SK-N-SH (cell line): ENCODE measurements around the gene DLG2. TPM values are rescaled to one million over a fixed set of nuclear protein-coding genes. Genes with fewer than 3 reads are reported as not detected.

ENCODE experiments used
- CTCF ChIA-PET: fragments of 300-600, 350-600 bp; formaldehyde crosslinking; extraction: SDS; loops from one replicate; lab custom pipeline; 2021; lab: Yijun Ruan, JAX
- POLR2A ChIA-PET: fragments of 350-600 bp; sonication (Branson Sonifier 250); formaldehyde crosslinking; extraction: SDS; loops from one replicate; lab custom pipeline; 2020; ENCODE audit warnings: antibody characterized with exemption, inconsistent platforms; lab: Yijun Ruan, JAX
- DNase-seq: peaks from one replicate; pipeline ENCODE4 v3.0.0; 2012
- H2AFZ ChIP-seq: fragments of 200-600 bp; sonication (generic); 2 replicates; pipeline ENCODE4 v1.8.1; 2016; ENCODE audit warnings: antibody characterized with exemption, mild to moderate bottlenecking, low read depth
- H3F3A ChIP-seq: fragments of 200-600 bp; sonication (generic); replicated peaks from 2 replicates; pipeline ENCODE3; 2016; ENCODE audit warnings: antibody characterized with exemption, mild to moderate bottlenecking; ENCODE audit not compliant: insufficient read depth
- H3K27ac ChIP-seq, 2 experiments: fragments of 200-500 bp in 1 of 2; fragments of 200-600 bp in 1 of 2; sonication (Bioruptor generic) in 1 of 2; sonication (generic), shearing (Covaris generic) in 1 of 2; 2 replicates each; pipeline versions ENCODE4 v1.5.1 to v1.6.1; 2014 to 2016; ENCODE audit warnings: low read depth in 2 of 2, inconsistent platforms in 1 of 2, low read length in 1 of 2, mild to moderate bottlenecking in 1 of 2, mixed read lengths in 1 of 2
- H3K27me3 ChIP-seq: fragments of 200-600 bp; sonication (generic), shearing (Covaris generic); 2 replicates; pipeline ENCODE4 v1.6.1; 2016; ENCODE audit warnings: mixed run types; ENCODE audit not compliant: insufficient read depth
- H3K36me3 ChIP-seq, 2 experiments: fragments of 200-500 bp in 1 of 2; fragments of 200-600 bp in 1 of 2; sonication (Bioruptor generic) in 1 of 2; sonication (generic) in 1 of 2; replicated peaks in 1 of 2; 2 replicates each; pipeline versions ENCODE3 to v1.5.1; 2014 to 2016; ENCODE audit warnings: low read length in 1 of 2, mild to moderate bottlenecking in 1 of 2; ENCODE audit not compliant: insufficient read depth in 2 of 2, control insufficient read depth in 1 of 2
- H3K4me1 ChIP-seq, 2 experiments: fragments of 200-500 bp in 1 of 2; fragments of 200-600 bp in 1 of 2; sonication (Bioruptor generic) in 1 of 2; sonication (generic), shearing (Covaris generic) in 1 of 2; 2 replicates each; pipeline versions ENCODE4 v1.5.1 to v1.6.1; 2014 to 2016; ENCODE audit warnings: low read depth in 1 of 2, low read length in 1 of 2, mixed run types in 1 of 2; ENCODE audit not compliant: insufficient read depth in 2 of 2, control insufficient read depth in 1 of 2
- H3K4me2 ChIP-seq: fragments of 200-600 bp; sonication (generic), shearing (Covaris generic); 2 replicates; pipeline ENCODE4 v1.6.1; 2017; ENCODE audit warnings: mixed run types
- H3K4me3 ChIP-seq, 2 experiments: fragments of 200-500 bp in 1 of 2; fragments of 200-600 bp in 1 of 2; sonication (Bioruptor generic) in 1 of 2; sonication (generic), shearing (Covaris generic) in 1 of 2; 2 replicates each; pipeline versions ENCODE4 v1.5.1 to v1.8.1; 2014 to 2016; ENCODE audit warnings: low read depth in 2 of 2, inconsistent platforms in 1 of 2, low read length in 1 of 2, mild to moderate bottlenecking in 1 of 2, mixed read lengths in 1 of 2, moderate library complexity in 1 of 2
- H3K79me2 ChIP-seq: fragments of 200-600 bp; sonication (generic); 2 replicates; pipeline ENCODE4 v1.8.1; 2017; ENCODE audit warnings: mild to moderate bottlenecking; ENCODE audit not compliant: insufficient read depth
- H3K9ac ChIP-seq: fragments of 200-600 bp; sonication (generic); 2 replicates; pipeline ENCODE4 v1.6.1; 2017; ENCODE audit warnings: mixed run types
- H3K9me2 ChIP-seq: fragments of 200-600 bp; sonication (generic); 2 replicates; pipeline ENCODE4 v1.6.1; 2017; ENCODE audit warnings: mixed run types
- H3K9me3 ChIP-seq: fragments of 200-600 bp; sonication (generic); 2 replicates; pipeline ENCODE4 v1.6.1; 2017; ENCODE audit warnings: mixed run types, mild to moderate bottlenecking, moderate library complexity
- H4K20me1 ChIP-seq: fragments of 200-600 bp; sonication (generic); 2 replicates; pipeline ENCODE4 v1.6.1; 2017; ENCODE audit warnings: mild to moderate bottlenecking, mixed run types; ENCODE audit not compliant: insufficient read depth
- ELF1 ChIP-seq: IDR thresholded peaks from 2 replicates; pipeline ENCODE4 v1.4.0; 2012
- EP300 ChIP-seq, 2 experiments: IDR thresholded peaks; 2 replicates each; pipeline versions ENCODE4 v1.4.0 to v1.6.1; 2012; ENCODE audit warnings: borderline replicate concordance in 1 of 2, low read depth in 1 of 2, low read length in 1 of 2
- FOSL2 ChIP-seq: IDR thresholded peaks from 2 replicates; pipeline ENCODE4 v1.4.0; 2012; ENCODE audit warnings: low read depth, mild to moderate bottlenecking, moderate library complexity, borderline replicate concordance
- FOXJ3 ChIP-seq: sonication (generic); formaldehyde crosslinking; IDR thresholded peaks from 2 replicates; pipeline ENCODE4 v1.5.1; 2020; ENCODE audit warnings: mild to moderate bottlenecking, missing genetic modification reagents
- FOXM1 ChIP-seq: IDR thresholded peaks from 2 replicates; pipeline ENCODE4 v1.4.0; 2012; ENCODE audit warnings: low read depth, mild to moderate bottlenecking
- GABPA ChIP-seq: IDR thresholded peaks from 2 replicates; pipeline ENCODE4 v1.4.0; 2012; ENCODE audit warnings: low read depth, mild to moderate bottlenecking
- GATA2 ChIP-seq: sonication (generic); formaldehyde crosslinking; IDR thresholded peaks from 2 replicates; pipeline ENCODE4 v1.5.0; 2020; ENCODE audit warnings: mild to moderate bottlenecking, missing genetic modification reagents
- MAX ChIP-seq: IDR thresholded peaks from 2 replicates; pipeline ENCODE4 v1.4.0; 2012; ENCODE audit warnings: low read depth
- NFIC ChIP-seq: IDR thresholded peaks from 2 replicates; pipeline ENCODE4 v1.4.0; 2012; ENCODE audit warnings: borderline replicate concordance
- NRF1 ChIP-seq: IDR thresholded peaks from 2 replicates; pipeline ENCODE4 v1.6.1; 2012; ENCODE audit warnings: low read depth, mild to moderate bottlenecking, low read length
- RAD21 ChIP-seq: IDR thresholded peaks from 2 replicates; pipeline ENCODE4 v1.6.1; 2012; ENCODE audit warnings: mild to moderate bottlenecking, low read length
- RCOR1 ChIP-seq: fragments of 150-350 bp; IDR thresholded peaks from 2 replicates; pipeline ENCODE4 v1.6.1; 2017; ENCODE audit warnings: antibody characterized with exemption, low read length
- REST ChIP-seq: IDR thresholded peaks from 2 replicates; pipeline ENCODE4 v1.6.1; 2012; ENCODE audit warnings: mild to moderate bottlenecking, low read depth, low read length, moderate library complexity
- RFX5 ChIP-seq: IDR thresholded peaks from 2 replicates; pipeline ENCODE4 v1.6.1; 2012; ENCODE audit warnings: mild to moderate bottlenecking, improper control_type of control experiment, low read length
- SIN3A ChIP-seq: IDR thresholded peaks from 2 replicates; pipeline ENCODE4 v1.6.1; 2012; ENCODE audit warnings: low read depth, mild to moderate bottlenecking, low read length, moderate library complexity, borderline replicate concordance
- SMC3 ChIP-seq: IDR thresholded peaks from 2 replicates; pipeline ENCODE4 v1.6.1; 2012; ENCODE audit warnings: low read depth, low read length, improper control_type of control experiment
- TCF12 ChIP-seq: IDR thresholded peaks from 2 replicates; pipeline ENCODE4 v1.4.0; 2012
- USF2 ChIP-seq: fragments of 150-350 bp; IDR thresholded peaks from 2 replicates; pipeline ENCODE4 v1.6.1; 2017; ENCODE audit warnings: antibody characterized with exemption, low read length, low read depth, borderline replicate concordance
- WGBS: methylation state at CpG from one replicate; pipeline ENCODE4 v1.1.6; 2017; ENCODE audit warnings: low lambda C conversion rate; 5-methylcytosine and 5-hydroxymethylcytosine counted together
- polyA plus RNA-seq, 3 experiments: library from polyadenylated mRNA; depleted of rRNA; stranded (reverse); fragments of >200 nt; gene quantifications; 2 replicates each; pipeline ENCODE4 v1.2.3, GENCODE V29; 2012
- TF ChIP-seq, protein P1 (sequence below): fragments of 150-350 bp; IDR thresholded peaks from 2 replicates; pipeline ENCODE4 v1.6.1; 2016; ENCODE audit warnings: mild to moderate bottlenecking, low read depth, low read length

Gene DLG2
- polyA plus RNA-seq, 1 of the 3 experiments (the other 2 are of a cell fraction) = 0.21 TPM

GRCh38 chr11:85195934-85196333 is 431.2 kb downstream of the DLG2 start:
- Histone ChIP-seq H3K9me2 (no peaks in the 10 kb centered on the region), H3K9ac (no peak overlapping the region), H3K4me1 (no peaks in the 10 kb centered on the region)
- CTCF ChIA-PET = interaction anchor here (1.2 kb wide), 1 partner anchor 1359 kb away, joined by 3 read pairs; no protein-coding TSS in a partner anchor
- 10% methylated on average over 3 of the region's 3 CpGs for WGBS
- TF ChIP-seq, protein P1, sequence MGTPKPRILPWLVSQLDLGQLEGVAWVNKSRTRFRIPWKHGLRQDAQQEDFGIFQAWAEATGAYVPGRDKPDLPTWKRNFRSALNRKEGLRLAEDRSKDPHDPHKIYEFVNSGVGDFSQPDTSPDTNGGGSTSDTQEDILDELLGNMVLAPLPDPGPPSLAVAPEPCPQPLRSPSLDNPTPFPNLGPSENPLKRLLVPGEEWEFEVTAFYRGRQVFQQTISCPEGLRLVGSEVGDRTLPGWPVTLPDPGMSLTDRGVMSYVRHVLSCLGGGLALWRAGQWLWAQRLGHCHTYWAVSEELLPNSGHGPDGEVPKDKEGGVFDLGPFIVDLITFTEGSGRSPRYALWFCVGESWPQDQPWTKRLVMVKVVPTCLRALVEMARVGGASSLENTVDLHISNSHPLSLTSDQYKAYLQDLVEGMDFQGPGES = no peak
- no peak for TF ChIP-seq RAD21
- TF ChIP-seq NFIC = no peak
- TF ChIP-seq REST = no peak
- TF ChIP-seq, all 33 proteins: peak for 0
- no peak for DNase-seq
- H3K4me2 ChIP-seq = no peak overlapping the region
- H2AFZ ChIP-seq = no peak overlapping the region
- H3K27me3 ChIP-seq = no peaks in the 10 kb centered on the region
- H3K27ac ChIP-seq = no peak overlapping the region
- H3K79me2 ChIP-seq = no peaks in the 10 kb centered on the region
- no peaks in the 10 kb centered on the region for H4K20me1 ChIP-seq
- no peaks in the 10 kb centered on the region for H3K9me3 ChIP-seq
- H3K4me3 ChIP-seq = no peak overlapping the region
- no peaks in the 10 kb centered on the region for H3K36me3 ChIP-seq
- POLR2A ChIA-PET = no interaction called here
- H3F3A ChIP-seq = no peaks in the 10 kb centered on the region

DNA sequence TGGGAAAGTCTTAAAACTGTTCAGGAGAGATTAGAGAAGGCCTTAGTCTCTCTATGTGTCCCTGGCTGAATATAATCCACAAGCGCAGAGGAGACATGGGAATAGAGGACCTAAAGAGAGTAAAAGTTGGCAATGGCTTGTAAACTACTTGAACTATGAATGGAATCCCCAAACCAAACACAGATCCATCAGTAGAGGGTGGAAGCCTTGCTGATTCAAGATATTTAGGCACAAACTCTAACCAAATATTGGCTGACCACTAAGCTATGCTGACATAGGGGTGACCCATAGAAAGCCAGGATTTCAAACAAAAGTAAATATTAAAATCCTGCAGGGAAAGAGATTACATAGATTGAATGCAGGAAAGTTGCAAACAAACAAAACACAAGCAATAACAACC is 439.2 kb downstream of the DLG2 start:
- no peak overlapping the region for H3K4me3 ChIP-seq
- 19% methylated on average over 1 of the region's 1 CpG for WGBS
- ChIA-PET CTCF (interaction anchor here (1.2 kb wide), 1 partner anchor 74 kb away, joined by 3 read pairs; no protein-coding TSS in a partner anchor), POLR2A (no interaction called here)
- H4K20me1 ChIP-seq = no peaks in the 10 kb centered on the region
- no peaks in the 10 kb centered on the region for H3K9me3 ChIP-seq
- no peaks in the 10 kb centered on the region for H3K27me3 ChIP-seq
- no peak overlapping the region for H2AFZ ChIP-seq
- H3K27ac ChIP-seq = no peak overlapping the region
- no peaks in the 10 kb centered on the region for H3K36me3 ChIP-seq
- no peaks in the 10 kb centered on the region for H3F3A ChIP-seq
- H3K4me1 ChIP-seq = no peaks in the 10 kb centered on the region
- DNase-seq = no peak
- H3K79me2 ChIP-seq = no peaks in the 10 kb centered on the region
- H3K9ac ChIP-seq = no peak overlapping the region
- no peaks in the 10 kb centered on the region for H3K9me2 ChIP-seq
- H3K4me2 ChIP-seq = no peak overlapping the region
- TF ChIP-seq TCF12 (no peak), FOSL2 (no peak), MAX (no peak), GATA2 (no peak), FOXJ3 (CRISPR knock-in tag) (no peak), SMC3 (no peak), NRF1 (no peak), RFX5 (no peak), REST (no peak), GABPA (no peak), EP300 (IDR thresholded peaks at IDR 0.05; ENCODE audit: borderline replicate concordance in 1 of 2, low read depth in 1 of 2, low read length in 1 of 2) (no peak), SIN3A (no peak), USF2 (no peak), ELF1 (no peak), FOXM1 (no peak), RCOR1 (no peak)
